H1 (cell line): ENCODE data around the gene UCN3. TPM values are rescaled to one million over a fixed set of nuclear protein-coding genes. Genes with fewer than 3 reads are reported as not detected.

ENCODE experiments used
- CTCF ChIA-PET: fragments of 300-600 bp; sonication (Branson Sonifier 250); formaldehyde crosslinking; loops from one replicate; lab custom pipeline; 2021; ENCODE audit not compliant: partially characterized antibody; lab: Charles Lee
- POLR2A ChIA-PET: fragments of 300-600 bp; sonication (Branson Sonifier 250); formaldehyde crosslinking; loops from one replicate; lab custom pipeline; 2021; ENCODE audit warnings: inconsistent platforms; ENCODE audit not compliant: partially characterized antibody; lab: Charles Lee
- DNase-seq, 2 experiments: peaks; one replicate each; pipeline versions ENCODE4 v3.0.0 to v3.0.0-alpha.2; 2010 to 2022; ENCODE audit warnings: low spot score in 2 of 2, low read depth in 1 of 2, mixed read lengths in 1 of 2
- FAIRE-seq: peaks from 2 replicates; lab custom pipeline; 2011; peaks lifted over from hg19 to GRCh38; lab: Jason Lieb, UNC
- H2AFZ ChIP-seq: 2 replicates; pipeline ENCODE4 v1.8.1; 2012; ENCODE audit warnings: low read length, inconsistent platforms
- H2AK5ac ChIP-seq: 2 replicates; pipeline ENCODE4 v1.6.1; 2013; ENCODE audit warnings: low read depth, low read length
- H2BK120ac ChIP-seq: replicated peaks from 2 replicates; pipeline ENCODE3; 2013; ENCODE audit warnings: low read depth, low read length, inconsistent platforms
- H2BK12ac ChIP-seq: 2 replicates; pipeline ENCODE4 v1.6.1; 2013; ENCODE audit warnings: low read depth, low read length
- H2BK15ac ChIP-seq: 2 replicates; pipeline ENCODE4 v1.6.1; 2013; ENCODE audit warnings: low read length
- H2BK20ac ChIP-seq: 2 replicates; pipeline ENCODE4 v1.6.1; 2013; ENCODE audit warnings: low read length
- H2BK5ac ChIP-seq: 2 replicates; pipeline ENCODE4 v1.6.1; 2013; ENCODE audit warnings: low read depth, low read length
- H3K14ac ChIP-seq: 2 replicates; pipeline ENCODE4 v1.6.1; 2013; ENCODE audit warnings: inconsistent platforms; ENCODE audit not compliant: insufficient read length
- H3K18ac ChIP-seq: 2 replicates; pipeline ENCODE4 v1.6.1; 2013; ENCODE audit warnings: low read length; ENCODE audit errors: extremely low read depth
- H3K23ac ChIP-seq: 2 replicates; pipeline ENCODE4 v1.6.1; 2013; ENCODE audit warnings: inconsistent platforms; ENCODE audit not compliant: insufficient read length
- H3K23me2 ChIP-seq: 2 replicates; pipeline ENCODE4 v1.6.1; 2013; ENCODE audit warnings: low read depth, low read length
- H3K27ac ChIP-seq: 2 replicates; pipeline ENCODE4 v1.6.1; 2011; ENCODE audit warnings: low read depth, low read length, inconsistent platforms
- H3K27me3 ChIP-seq, 4 experiments: replicated peaks in 1 of 4; 1 replicate in 1 of 4; 2 replicates in 3 of 4; pipeline versions ENCODE4 v1.6.1 to v1.8.1; 2011 to 2013; ENCODE audit warnings: low read length in 3 of 4, mild to moderate bottlenecking in 3 of 4, inconsistent platforms in 2 of 4, mixed read lengths in 2 of 4, moderate library complexity in 1 of 4; ENCODE audit not compliant: control insufficient read depth in 3 of 4, insufficient read depth in 3 of 4; ENCODE audit errors: extremely low read depth in 1 of 4
- H3K36me3 ChIP-seq, 4 experiments: 2 replicates each; pipeline versions ENCODE4 v1.6.1 to v1.8.1; 2011 to 2013; ENCODE audit warnings: mild to moderate bottlenecking in 4 of 4, low read length in 3 of 4, moderate library complexity in 2 of 4, control low read depth in 1 of 4, inconsistent platforms in 1 of 4; ENCODE audit not compliant: insufficient read depth in 4 of 4, control insufficient read depth in 2 of 4
- H3K4ac ChIP-seq: replicated peaks from 2 replicates; pipeline ENCODE3; 2013; ENCODE audit warnings: low read length, low read depth, mixed read lengths, inconsistent platforms; ENCODE audit not compliant: insufficient read length
- H3K4me1 ChIP-seq, 4 experiments: replicated peaks in 1 of 4; 1 replicate in 1 of 4; 2 replicates in 3 of 4; pipeline versions ENCODE4 v1.6.1 to v1.8.1; 2011 to 2013; ENCODE audit warnings: low read length in 3 of 4, inconsistent platforms in 2 of 4, mixed read lengths in 1 of 4; ENCODE audit not compliant: insufficient read depth in 4 of 4, control insufficient read depth in 3 of 4
- H3K4me2 ChIP-seq, 2 experiments: 2 replicates each; pipeline versions ENCODE4 v1.6.1 to v1.8.1; 2011 to 2013; ENCODE audit warnings: low read depth in 2 of 2, low read length in 2 of 2, control low read depth in 1 of 2, inconsistent platforms in 1 of 2, mild to moderate bottlenecking in 1 of 2; ENCODE audit not compliant: insufficient read depth in 1 of 2
- H3K4me3 ChIP-seq, 4 experiments: fragments of 200-600, 300-600 bp in 1 of 4; sonication (generic), shearing (Covaris generic), sonication (Bioruptor Twin) in 1 of 4; 2 replicates each; pipeline versions ENCODE4 v1.5.1 to v1.8.1; 2011 to 2016; ENCODE audit warnings: low read length in 4 of 4, low read depth in 3 of 4, control low read depth in 2 of 4, inconsistent platforms in 2 of 4, mild to moderate bottlenecking in 2 of 4, mixed read lengths in 1 of 4, moderate library complexity in 1 of 4; ENCODE audit not compliant: insufficient read depth in 2 of 4; ENCODE audit errors: extremely low read depth in 1 of 4
- H3K56ac ChIP-seq: replicated peaks from 2 replicates; pipeline ENCODE3; 2013; ENCODE audit warnings: low read depth, mild to moderate bottlenecking, mixed read lengths, low read length, inconsistent platforms; ENCODE audit not compliant: insufficient read length
- H3K79me1 ChIP-seq: 2 replicates; pipeline ENCODE4 v1.6.1; 2013; ENCODE audit warnings: low read depth, low read length, control low read depth
- H3K79me2 ChIP-seq, 2 experiments: 2 replicates each; pipeline versions ENCODE4 v1.6.1 to v1.8.1; 2012 to 2013; ENCODE audit warnings: low read length in 2 of 2, mild to moderate bottlenecking in 2 of 2, inconsistent platforms in 1 of 2; ENCODE audit not compliant: insufficient read depth in 2 of 2, control insufficient read depth in 1 of 2
- H3K9ac ChIP-seq, 4 experiments: replicated peaks in 1 of 4; 1 replicate in 1 of 4; 2 replicates in 3 of 4; pipeline versions ENCODE4 v1.6.1 to v1.8.1; 2011 to 2013; ENCODE audit warnings: low read depth in 3 of 4, low read length in 3 of 4, control low read depth in 2 of 4, mild to moderate bottlenecking in 2 of 4, moderate library complexity in 2 of 4, inconsistent platforms in 1 of 4; ENCODE audit errors: extremely low read depth in 1 of 4
- H3K9me3 ChIP-seq, 2 experiments: 2 replicates each; pipeline versions ENCODE4 v1.6.1 to v1.8.1; 2012 to 2013; ENCODE audit warnings: mild to moderate bottlenecking in 2 of 2, moderate library complexity in 2 of 2, control low read depth in 1 of 2, inconsistent platforms in 1 of 2, low read depth in 1 of 2, low read length in 1 of 2, mixed read lengths in 1 of 2; ENCODE audit not compliant: insufficient read depth in 2 of 2
- H4K20me1 ChIP-seq, 2 experiments: replicated peaks in 1 of 2; 2 replicates each; pipeline versions ENCODE3 to v1.8.1; 2011 to 2013; ENCODE audit warnings: inconsistent platforms in 2 of 2, low read length in 2 of 2, mild to moderate bottlenecking in 1 of 2; ENCODE audit not compliant: insufficient read depth in 2 of 2, control insufficient read depth in 1 of 2
- H4K5ac ChIP-seq: 2 replicates; pipeline ENCODE4 v1.6.1; 2013; ENCODE audit warnings: low read length, low read depth, mixed read lengths, inconsistent platforms; ENCODE audit not compliant: insufficient read length
- H4K8ac ChIP-seq: 2 replicates; pipeline ENCODE4 v1.8.0; 2013; ENCODE audit warnings: mild to moderate bottlenecking, moderate library complexity, low read length, inconsistent platforms; ENCODE audit not compliant: insufficient read depth; ENCODE audit errors: extremely low read depth
- H4K91ac ChIP-seq: replicated peaks from 2 replicates; pipeline ENCODE3; 2013; ENCODE audit warnings: low read length, mixed read lengths, inconsistent platforms; ENCODE audit not compliant: insufficient read length
- ASH2L ChIP-seq: fragments of 200-600, 300-600 bp; sonication (generic); IDR thresholded peaks from one replicate; pipeline ENCODE4 v1.7.1; 2017; ENCODE audit warnings: low read length
- BCL11A ChIP-seq, 2 experiments: IDR thresholded peaks; one replicate each; pipeline ENCODE4 v1.6.1; 2011; ENCODE audit warnings: low read depth in 2 of 2, low read length in 2 of 2, mild to moderate bottlenecking in 2 of 2
- CEBPB ChIP-seq: IDR thresholded peaks from 2 replicates; pipeline ENCODE4 v1.6.1; 2012; ENCODE audit warnings: low read depth, low read length
- CREB1 ChIP-seq: IDR thresholded peaks from 2 replicates; pipeline ENCODE4 v1.6.1; 2012; ENCODE audit warnings: inconsistent platforms
- CTBP2 ChIP-seq: IDR thresholded peaks from 2 replicates; pipeline ENCODE4 v1.7.0; 2011; ENCODE audit warnings: borderline replicate concordance, mild to moderate bottlenecking, moderate library complexity, mixed read lengths, low read length; ENCODE audit not compliant: insufficient read depth, insufficient read length
- EGR1 ChIP-seq: IDR thresholded peaks from 2 replicates; pipeline ENCODE4 v1.6.1; 2011; ENCODE audit warnings: low read depth, low read length, borderline replicate concordance
- GABPA ChIP-seq: IDR thresholded peaks from 2 replicates; pipeline ENCODE4 v1.6.1; 2011; ENCODE audit warnings: mild to moderate bottlenecking, low read length, moderate library complexity, borderline replicate concordance; ENCODE audit not compliant: insufficient read depth
- KDM4A ChIP-seq: IDR thresholded peaks from one replicate; pipeline ENCODE4 v1.7.1; 2012; ENCODE audit warnings: low read depth, mild to moderate bottlenecking, moderate library complexity, low read length, inconsistent platforms; ENCODE audit not compliant: severe bottlenecking
- NANOG ChIP-seq: IDR thresholded peaks from 2 replicates; pipeline ENCODE4 v1.6.1; 2011; ENCODE audit warnings: low read length, low read depth, mild to moderate bottlenecking, inconsistent platforms; ENCODE audit not compliant: insufficient read depth, poor library complexity, severe bottlenecking
- NRF1 ChIP-seq: IDR thresholded peaks from 2 replicates; pipeline ENCODE4 v1.6.1; 2011; ENCODE audit warnings: mild to moderate bottlenecking, low read depth, low read length, improper control_type of control experiment
- RNF2 ChIP-seq: fragments of 200-900, 300-1000 bp; sonication (generic); IDR thresholded peaks from 2 replicates; pipeline ENCODE4 v1.7.1; 2016; ENCODE audit warnings: borderline replicate concordance, low read depth, mild to moderate bottlenecking, antibody characterized with exemption, low read length; ENCODE audit not compliant: poor library complexity, severe bottlenecking; ENCODE audit errors: missing control alignments
- SAP30 ChIP-seq: fragments of 300-600 bp; sonication (generic); IDR thresholded peaks from 2 replicates; pipeline ENCODE4 v1.7.1; 2012; ENCODE audit warnings: low read length, moderate library complexity, mild to moderate bottlenecking, inconsistent platforms; ENCODE audit not compliant: insufficient read depth, insufficient replicate concordance
- SP1 ChIP-seq: IDR thresholded peaks from 2 replicates; pipeline ENCODE4 v1.6.1; 2011; ENCODE audit warnings: low read depth, low read length
- ZNF274 ChIP-seq: IDR thresholded peaks from 2 replicates; pipeline ENCODE4 v1.7.0; 2012; ENCODE audit warnings: low read length, borderline replicate concordance; ENCODE audit errors: extremely low read depth
- WGBS, 2 experiments: shearing (Covaris generic) in 1 of 2; methylation state at CpG; one replicate each; pipeline versions ENCODE4 v1.1.6 to v1.1.7; 2013 to 2015; ENCODE audit warnings: low lambda C conversion rate in 2 of 2, mixed read lengths in 2 of 2, inconsistent platforms in 1 of 2, low coverage in 1 of 2, missing lambda C conversion rate in 1 of 2; ENCODE audit not compliant: insufficient replicate concordance in 2 of 2, insufficient coverage in 1 of 2, insufficient read length in 1 of 2; ENCODE audit errors: extremely low coverage in 1 of 2, missing lambda C conversion rate in 1 of 2; 5-methylcytosine and 5-hydroxymethylcytosine counted together
- polyA plus RNA-seq, 7 experiments: library from polyadenylated mRNA; depleted of rRNA in 3 of 7; stranded (reverse) in 5 of 7; unstranded in 2 of 7; fragments of >200 nt in 5 of 7; fragments of 200-250 nt in 2 of 7; gene quantifications; 1 replicate in 5 of 7; 2 replicates in 1 of 7; 4 replicates in 1 of 7; pipeline versions ENCODE4 v1.2.1 to v1.2.3, GENCODE V29; 2011 to 2013; ENCODE audit warnings: missing spikeins in 2 of 7, mixed read lengths in 2 of 7
- total RNA-seq: library from RNA; stranded (reverse); fragmentation: NEBNext Ultra II Directional; extraction: Animal tissue kit (Norgen Biotek cat#: 25700); gene quantifications from 2 replicates; pipeline ENCODE4 v1.2.1, GENCODE V29; 2021

The UCN3 gene
- total and polyA plus RNA-seq, 2 of the 8 experiments (the other 6 are each of a cell fraction or from before 2014, with no cell fraction given): not detected

DNA sequence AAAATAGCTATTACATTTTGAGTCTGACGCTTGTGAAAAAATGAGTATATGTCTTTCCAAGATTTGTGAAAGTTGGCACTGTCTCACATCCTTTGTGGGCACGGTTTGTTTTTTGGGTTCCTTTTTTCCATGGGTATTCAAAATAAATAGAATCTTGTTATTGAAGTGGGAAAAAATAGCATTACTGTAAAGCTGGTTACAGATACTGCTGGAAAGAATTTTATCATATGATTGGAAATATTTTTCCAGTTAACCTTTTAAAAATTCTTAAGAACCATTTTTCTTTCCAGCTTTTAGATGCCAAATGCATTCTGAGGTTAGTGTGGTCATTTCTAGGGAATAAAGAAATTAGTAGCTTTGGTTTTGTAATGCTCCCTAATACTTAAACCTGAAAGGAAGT, 59.0 kb downstream of the UCN3 start:
- H3K9ac ChIP-seq: no peak overlapping the region
- no peaks in the 10 kb centered on the region for H3K9me3 ChIP-seq
- peaks cover 2 to 5% of the 10 kb centered on the region in 2 experiments for H4K20me1 ChIP-seq
- H4K5ac ChIP-seq: no peak overlapping the region
- H3K36me3 ChIP-seq: peaks cover 0 to 9% (median 0%) of the 10 kb centered on the region in 4 experiments; a peak in 1 of 8 replicates
- 44% methylated on average over 2 of the region's 2 CpGs; no CpG with 5 or more reads in 1 of the 2 experiments for WGBS, 2 experiments
- 0 out of 2 replicates have a peak, but pooled peaks cover 3% of the 10 kb centered on the region for H3K23me2 ChIP-seq
- peaks cover 4 to 84% of the 10 kb centered on the region in 2 experiments; a peak in 3 of 4 replicates for H3K79me2 ChIP-seq
- no peak overlapping the region for H3K18ac ChIP-seq
- no peak overlapping the region for H4K91ac ChIP-seq
- ChIA-PET POLR2A (interaction anchor here (1.4 kb wide), 1 partner anchor 23 kb away, joined by 3 read pairs; no protein-coding TSS in a partner anchor), CTCF (interaction anchor here (1.2 to 5.6 kb wide), 4 partner anchors 10 to 576 kb away, joined by 4 to 28 read pairs (median 10); no protein-coding TSS in a partner anchor)
- FAIRE-seq: no peak
- H3K4me2 ChIP-seq: no peak overlapping the region
- no peak overlapping the region for H4K8ac ChIP-seq
- H2BK5ac ChIP-seq: no peak overlapping the region
- H2BK120ac ChIP-seq: no peak overlapping the region
- H3K27me3 ChIP-seq: no peaks in the 10 kb centered on the region
- no peaks in the 10 kb centered on the region; the same call in 1 of the 2 replicates for H3K79me1 ChIP-seq
- H3K23ac ChIP-seq: no peak overlapping the region
- H2BK12ac ChIP-seq: no peak overlapping the region
- no peak overlapping the region for H2BK15ac ChIP-seq
- H2BK20ac ChIP-seq: no peak overlapping the region
- no peak for DNase-seq
- no peak overlapping the region for H2AK5ac ChIP-seq
- H3K4me3 ChIP-seq: no peak overlapping the region
- no peak overlapping the region for H3K27ac ChIP-seq
- no peak overlapping the region for H2AFZ ChIP-seq
- H3K56ac ChIP-seq: no peak overlapping the region
- H3K4ac ChIP-seq: no peak overlapping the region
- no peak overlapping the region for H3K14ac ChIP-seq
- peaks cover 0 to 4% (median 1%) of the 10 kb centered on the region in 4 experiments; a peak in 3 of 7 replicates for H3K4me1 ChIP-seq
- TF ChIP-seq GABPA (no peak), EGR1 (no peak), BCL11A (IDR thresholded peaks at IDR 0.05; ENCODE audit: low read depth in 2 of 2, low read length in 2 of 2) (no peak), KDM4A (no peak), CTBP2 (no peak), SP1 (no peak), ZNF274 (no peak), NRF1 (no peak), NANOG (no peak), CEBPB (no peak), SAP30 (no peak), CREB1 (no peak), ASH2L (no peak), RNF2 (no peak)
